Endodermal cell (in vitro differentiated cells): Measurements from ENCODE around the gene CMTM3. TPM values are rescaled to one million over a fixed set of nuclear protein-coding genes. Genes with fewer than 3 reads are reported as not detected.
"Not testable (repeated sequence)": the region's sequence is repeated elsewhere in the genome, so short reads cannot be mapped to it uniquely, and the experiment has no call there.

Source experiments
- DNase-seq: peaks from one replicate; pipeline ENCODE4 v3.0.0-alpha.2; 2017
- H3K27ac ChIP-seq: 2 replicates; pipeline ENCODE4 v1.5.1; 2013; ENCODE audit warnings: mild to moderate bottlenecking, low read depth, low read length, moderate library complexity
- H3K27me3 ChIP-seq: 2 replicates; pipeline ENCODE4 v1.6.1; 2013; ENCODE audit warnings: mild to moderate bottlenecking, low read length, moderate library complexity; ENCODE audit not compliant: insufficient read depth, control insufficient read depth, poor library complexity, severe bottlenecking
- H3K36me3 ChIP-seq: 2 replicates; pipeline ENCODE4 v1.7.0; 2013; ENCODE audit warnings: mild to moderate bottlenecking, low read length, moderate library complexity; ENCODE audit not compliant: control insufficient read depth, insufficient read depth
- H3K4me1 ChIP-seq: one replicate; pipeline ENCODE4 v1.7.0; 2013; ENCODE audit warnings: low read length; ENCODE audit not compliant: control insufficient read depth, insufficient read depth
- H3K4me3 ChIP-seq: 2 replicates; pipeline ENCODE4 v1.5.1; 2013; ENCODE audit warnings: mild to moderate bottlenecking, low read length, moderate library complexity
- H3K9ac ChIP-seq: 2 replicates; pipeline ENCODE4 v1.6.1; 2013; ENCODE audit warnings: mild to moderate bottlenecking, low read length, moderate library complexity; ENCODE audit not compliant: poor library complexity, severe bottlenecking; ENCODE audit errors: extremely low read depth
- H3K9me3 ChIP-seq: 2 replicates; pipeline ENCODE4 v1.6.1; 2013; ENCODE audit warnings: mild to moderate bottlenecking, low read length, moderate library complexity; ENCODE audit not compliant: control insufficient read depth
- H3K27ac Mint-ChIP-seq: 2 replicates; pipeline ENCODE4 v1.8.0; 2020; ENCODE audit warnings: mixed read lengths
- H3K27me3 Mint-ChIP-seq: 2 replicates; pipeline ENCODE4 v1.8.0; 2021; ENCODE audit warnings: mild to moderate bottlenecking, mixed read lengths; ENCODE audit not compliant: insufficient read depth
- H3K36me3 Mint-ChIP-seq: 2 replicates; pipeline ENCODE4 v1.8.0; 2020; ENCODE audit warnings: low read depth, mixed read lengths
- H3K4me1 Mint-ChIP-seq: 2 replicates; pipeline ENCODE4 v1.8.0; 2020; ENCODE audit warnings: mixed read lengths
- H3K4me3 Mint-ChIP-seq: 2 replicates; pipeline ENCODE4 v1.8.0; 2020; ENCODE audit warnings: mild to moderate bottlenecking, moderate library complexity, mixed read lengths
- H3K9me3 Mint-ChIP-seq: 2 replicates; pipeline ENCODE4 v1.8.0; 2020; ENCODE audit warnings: mild to moderate bottlenecking, mixed read lengths
- WGBS, 2 experiments: methylation state at CpG; one replicate each; pipeline versions ENCODE4 v1.1.5 to v1.1.7; 2013; ENCODE audit warnings: missing lambda C conversion rate in 2 of 2, mixed read lengths in 1 of 2; ENCODE audit not compliant: insufficient coverage in 1 of 2, insufficient read length in 1 of 2; 5-methylcytosine and 5-hydroxymethylcytosine counted together
- total RNA-seq, 2 donors: library from RNA; stranded (reverse); fragmentation: NEBNext Ultra II Directional in 1 of 2; extraction: Animal tissue kit (Norgen Biotek cat#: 25700) in 1 of 2; gene quantifications; 2 replicates in 1 of 2; 3 replicates in 1 of 2; pipeline ENCODE4 v1.2.1, GENCODE V29; 2021
- TF ChIP-seq, protein P1 (sequence below): fragments of 200-600 bp; sonication (generic); conservative IDR thresholded peaks from 2 replicates; pipeline ENCODE4 v1.5.0; 2021; ENCODE audit warnings: antibody characterized with exemption, mild to moderate bottlenecking

Gene CMTM3
- total RNA-seq, 2 donors from 2014 or later, result 44.2 to 48.5 TPM

DNA sequence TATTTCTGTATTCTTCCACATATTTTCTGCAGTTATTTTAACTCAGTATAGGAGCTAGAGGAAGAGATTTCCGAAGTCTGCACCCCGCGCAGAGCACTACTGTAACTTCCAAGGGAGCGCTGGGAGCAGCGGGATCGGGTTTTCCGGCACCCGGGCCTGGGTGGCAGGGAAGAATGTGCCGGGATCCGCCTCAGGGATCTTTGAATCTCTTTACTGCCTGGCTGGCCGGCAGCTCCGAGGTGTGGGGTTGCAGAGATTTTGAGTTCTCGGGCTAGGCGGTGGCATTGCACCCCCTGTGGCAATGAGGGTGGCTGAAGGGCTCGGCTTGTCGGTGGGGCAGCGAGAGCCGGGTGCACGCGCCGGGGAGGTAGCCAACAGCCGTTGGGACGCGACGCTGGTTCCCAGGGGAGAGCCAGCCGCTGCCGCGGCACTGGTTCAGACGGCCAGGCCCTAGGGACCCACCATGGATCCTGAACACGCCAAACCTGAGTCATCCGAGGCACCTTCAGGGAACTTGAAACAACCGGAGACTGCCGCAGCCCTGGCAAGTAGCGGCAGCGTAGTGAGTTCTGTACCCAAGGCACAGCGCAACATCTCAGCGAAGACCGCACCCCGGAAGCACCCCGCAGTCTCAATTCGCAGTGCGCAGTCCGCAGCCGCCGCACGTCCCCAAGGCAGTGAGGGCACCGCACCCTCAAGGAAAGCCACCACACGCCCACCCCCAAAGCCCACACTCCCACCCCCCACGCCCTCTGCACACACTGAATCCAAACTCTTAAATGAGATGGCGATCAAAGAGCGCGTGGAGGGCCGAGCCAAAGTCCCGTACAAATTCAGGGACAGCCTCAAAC lies 38.2 kb upstream of the CMTM3 start, which contains the start of gene CMTM1:
TSS of gene CMTM1 (plus strand) at position 389 of the 851 bp plus-strand sequence. CDS start at position 464, 75 bp downstream.
- H3K27me3 ChIP-seq, result no peaks in the 10 kb centered on the region
- no peak for DNase-seq
- peaks cover 8% of the 10 kb centered on the region for H3K36me3 ChIP-seq
- TF ChIP-seq, protein P1, sequence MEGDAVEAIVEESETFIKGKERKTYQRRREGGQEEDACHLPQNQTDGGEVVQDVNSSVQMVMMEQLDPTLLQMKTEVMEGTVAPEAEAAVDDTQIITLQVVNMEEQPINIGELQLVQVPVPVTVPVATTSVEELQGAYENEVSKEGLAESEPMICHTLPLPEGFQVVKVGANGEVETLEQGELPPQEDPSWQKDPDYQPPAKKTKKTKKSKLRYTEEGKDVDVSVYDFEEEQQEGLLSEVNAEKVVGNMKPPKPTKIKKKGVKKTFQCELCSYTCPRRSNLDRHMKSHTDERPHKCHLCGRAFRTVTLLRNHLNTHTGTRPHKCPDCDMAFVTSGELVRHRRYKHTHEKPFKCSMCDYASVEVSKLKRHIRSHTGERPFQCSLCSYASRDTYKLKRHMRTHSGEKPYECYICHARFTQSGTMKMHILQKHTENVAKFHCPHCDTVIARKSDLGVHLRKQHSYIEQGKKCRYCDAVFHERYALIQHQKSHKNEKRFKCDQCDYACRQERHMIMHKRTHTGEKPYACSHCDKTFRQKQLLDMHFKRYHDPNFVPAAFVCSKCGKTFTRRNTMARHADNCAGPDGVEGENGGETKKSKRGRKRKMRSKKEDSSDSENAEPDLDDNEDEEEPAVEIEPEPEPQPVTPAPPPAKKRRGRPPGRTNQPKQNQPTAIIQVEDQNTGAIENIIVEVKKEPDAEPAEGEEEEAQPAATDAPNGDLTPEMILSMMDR, result no peak
- no peaks in the 10 kb centered on the region for H3K4me1 Mint-ChIP-seq
- H3K36me3 Mint-ChIP-seq, result peaks cover 24% of the 10 kb centered on the region
- 97 to 98% methylated on average over 34 to 54 of the region's 54 CpGs for WGBS, 2 experiments
- no peak within 1 kb of the TSS for H3K4me3 ChIP-seq
- peaks cover 1% of the 10 kb centered on the region for H3K27me3 Mint-ChIP-seq
- H3K27ac Mint-ChIP-seq, result no peak within 1 kb of the TSS
- no peak within 1 kb of the TSS for H3K9ac ChIP-seq
- H3K4me3 Mint-ChIP-seq, result no peak within 1 kb of the TSS
- no peak within 1 kb of the TSS for H3K27ac ChIP-seq
- no peaks in the 10 kb centered on the region for H3K4me1 ChIP-seq
- no peaks in the 10 kb centered on the region for H3K9me3 ChIP-seq
- H3K9me3 Mint-ChIP-seq, result no peaks in the 10 kb centered on the region

DNA sequence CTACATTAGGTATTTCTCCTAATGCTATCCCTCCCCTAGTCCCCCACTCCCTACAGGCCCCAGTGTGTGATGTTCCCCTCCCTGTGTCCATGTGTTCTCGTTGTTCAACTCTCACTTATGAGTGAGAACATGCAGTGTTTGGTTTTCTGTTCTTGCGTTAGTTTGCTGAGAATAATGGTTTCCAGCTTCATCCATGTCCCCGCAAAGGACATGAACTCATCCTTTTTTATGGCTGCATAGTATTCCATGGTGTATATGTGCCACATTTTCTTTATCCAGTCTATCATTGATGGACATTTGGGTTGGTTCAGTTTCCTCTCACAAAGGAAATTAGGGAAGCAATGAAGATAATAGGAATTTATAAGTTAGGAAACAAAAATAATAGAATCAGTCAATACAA lies 37.2 kb upstream of the CMTM3 start:
- H3K9me3 Mint-ChIP-seq, H3K36me3 ChIP-seq, H3K9ac ChIP-seq, DNase-seq, H3K27ac ChIP-seq, H3K27me3 ChIP-seq, H3K27ac Mint-ChIP-seq, H3K27me3 Mint-ChIP-seq, H3K4me1 Mint-ChIP-seq, H3K4me3 Mint-ChIP-seq, H3K9me3 ChIP-seq, H3K4me1 ChIP-seq, H3K4me3 ChIP-seq: not testable (repeated sequence)
- WGBS, 2 experiments, result 90% methylated on average over 1 of the region's 3 CpGs; no CpG with 5 or more reads in 1 of the 2 experiments
- peaks cover 20% of the 10 kb centered on the region for H3K36me3 Mint-ChIP-seq

DNA sequence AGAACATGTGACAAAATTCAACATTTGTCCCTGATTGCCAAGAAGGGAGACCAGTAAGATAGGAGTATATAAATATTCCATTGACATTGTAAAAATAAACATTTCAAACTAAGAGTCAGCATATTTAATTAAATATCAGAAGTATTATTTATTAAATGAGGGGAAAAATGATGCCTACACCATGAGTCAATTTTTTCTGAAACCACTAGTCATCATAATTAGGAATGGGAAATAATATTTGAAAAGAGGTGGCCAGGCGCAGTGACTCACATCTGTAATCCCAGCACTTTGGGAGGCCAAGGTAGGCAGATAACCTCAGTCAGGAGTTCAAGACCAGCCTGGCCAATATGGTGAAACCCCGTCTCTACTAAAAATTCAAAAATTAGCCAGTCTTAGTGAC lies 36.1 kb upstream of the CMTM3 start:
- TF ChIP-seq, protein P1, result no peak
- Histone ChIP-seq H3K4me1 (no peaks in the 10 kb centered on the region), H3K36me3 (peaks cover 5% of the 10 kb centered on the region), H3K27ac (no peak overlapping the region), H3K4me3 (no peak overlapping the region), H3K9me3 (no peaks in the 10 kb centered on the region), H3K27me3 (no peaks in the 10 kb centered on the region), H3K9ac (no peak overlapping the region)
- no peak overlapping the region for H3K27ac Mint-ChIP-seq
- peaks cover 20% of the 10 kb centered on the region for H3K36me3 Mint-ChIP-seq
- no peak overlapping the region for H3K4me3 Mint-ChIP-seq
- DNase-seq, result no peak
- 95 to 100% methylated on average over 2 of the region's 2 CpGs for WGBS, 2 experiments
- H3K9me3 Mint-ChIP-seq, result no peaks in the 10 kb centered on the region
- peaks cover 1% of the 10 kb centered on the region for H3K27me3 Mint-ChIP-seq
- H3K4me1 Mint-ChIP-seq, result no peaks in the 10 kb centered on the region
